ENCODE measurements around the gene TRIM46. TPM values are rescaled to one million over a fixed set of nuclear protein-coding genes. Genes with fewer than 3 reads are reported as not detected.

TRIM46 gene
- total and polyA plus RNA-seq, 2 of the 13 experiments (the other 11 are each of a cell fraction or from before 2014, with no cell fraction given): 0.04 to 0.09 TPM

DNA sequence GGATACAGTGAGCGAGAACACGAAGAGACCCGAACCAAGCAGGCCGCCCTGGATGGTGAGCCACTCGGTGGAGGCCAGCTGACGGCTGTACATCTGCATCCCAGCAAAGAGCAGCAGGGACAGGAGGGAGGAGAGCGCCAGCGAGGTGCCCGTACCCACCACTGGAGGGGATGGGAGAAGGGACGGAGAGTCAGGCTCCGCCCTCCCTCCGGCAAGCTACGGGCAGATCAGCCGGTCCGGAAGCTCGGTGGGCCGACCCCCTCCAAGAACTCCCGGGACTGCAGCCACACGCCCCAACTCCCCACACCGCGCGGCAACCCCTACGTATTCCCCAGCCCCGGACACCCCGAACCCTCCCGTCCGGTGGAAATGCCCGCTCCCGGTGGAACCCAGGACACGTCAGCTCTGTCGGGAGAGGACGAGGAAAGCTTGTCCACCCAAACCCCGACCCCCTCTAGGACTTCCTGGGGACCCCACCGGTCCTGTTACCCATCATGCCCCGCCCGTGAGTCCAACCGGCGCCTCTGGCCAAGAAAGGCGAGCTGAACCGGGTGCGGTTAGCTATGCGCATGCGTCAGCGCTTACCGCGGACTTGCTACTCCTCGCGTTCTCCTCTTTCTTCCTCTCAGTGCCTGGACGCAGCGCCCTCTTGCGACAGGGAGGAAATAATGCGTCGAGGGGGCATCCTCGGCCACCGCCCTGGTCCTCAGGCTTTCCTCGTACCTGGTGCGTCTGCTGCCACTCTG, 744 bp upstream of the TRIM46 start, which contains the start of gene KRTCAP2 (continued):
- no peak for TF ChIP-seq ZNF230 (CRISPR knock-in tag; IDR thresholded peaks at IDR 0.05)
- 0 out of 2 replicates have a peak, but pooled peaks have one; percentile 46 for TF ChIP-seq ZFYVE20 (CRISPR knock-in tag; IDR thresholded peaks at IDR 0.05; ENCODE audit: borderline replicate concordance, low read depth)
- peak; percentile 64; the same call in 1 of the 2 replicates for TF ChIP-seq KMT2A (CRISPR knock-in tag; IDR thresholded peaks at IDR 0.05)
- TF ChIP-seq ZNF746 (CRISPR knock-in tag; IDR thresholded peaks at IDR 0.05): no peak
- TF ChIP-seq RXRA (CRISPR knock-in tag; IDR thresholded peaks at IDR 0.05): peak; percentile 84
- TF ChIP-seq, protein P1, sequence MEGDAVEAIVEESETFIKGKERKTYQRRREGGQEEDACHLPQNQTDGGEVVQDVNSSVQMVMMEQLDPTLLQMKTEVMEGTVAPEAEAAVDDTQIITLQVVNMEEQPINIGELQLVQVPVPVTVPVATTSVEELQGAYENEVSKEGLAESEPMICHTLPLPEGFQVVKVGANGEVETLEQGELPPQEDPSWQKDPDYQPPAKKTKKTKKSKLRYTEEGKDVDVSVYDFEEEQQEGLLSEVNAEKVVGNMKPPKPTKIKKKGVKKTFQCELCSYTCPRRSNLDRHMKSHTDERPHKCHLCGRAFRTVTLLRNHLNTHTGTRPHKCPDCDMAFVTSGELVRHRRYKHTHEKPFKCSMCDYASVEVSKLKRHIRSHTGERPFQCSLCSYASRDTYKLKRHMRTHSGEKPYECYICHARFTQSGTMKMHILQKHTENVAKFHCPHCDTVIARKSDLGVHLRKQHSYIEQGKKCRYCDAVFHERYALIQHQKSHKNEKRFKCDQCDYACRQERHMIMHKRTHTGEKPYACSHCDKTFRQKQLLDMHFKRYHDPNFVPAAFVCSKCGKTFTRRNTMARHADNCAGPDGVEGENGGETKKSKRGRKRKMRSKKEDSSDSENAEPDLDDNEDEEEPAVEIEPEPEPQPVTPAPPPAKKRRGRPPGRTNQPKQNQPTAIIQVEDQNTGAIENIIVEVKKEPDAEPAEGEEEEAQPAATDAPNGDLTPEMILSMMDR (CRISPR knock-in tag; IDR thresholded peaks at IDR 0.05): peak; percentile 98
- TF ChIP-seq ZKSCAN8 (CRISPR knock-in tag; IDR thresholded peaks at IDR 0.05; ENCODE audit: borderline replicate concordance): peak; percentile 65; the same call in 1 of the 2 replicates
- TF ChIP-seq, protein P2, sequence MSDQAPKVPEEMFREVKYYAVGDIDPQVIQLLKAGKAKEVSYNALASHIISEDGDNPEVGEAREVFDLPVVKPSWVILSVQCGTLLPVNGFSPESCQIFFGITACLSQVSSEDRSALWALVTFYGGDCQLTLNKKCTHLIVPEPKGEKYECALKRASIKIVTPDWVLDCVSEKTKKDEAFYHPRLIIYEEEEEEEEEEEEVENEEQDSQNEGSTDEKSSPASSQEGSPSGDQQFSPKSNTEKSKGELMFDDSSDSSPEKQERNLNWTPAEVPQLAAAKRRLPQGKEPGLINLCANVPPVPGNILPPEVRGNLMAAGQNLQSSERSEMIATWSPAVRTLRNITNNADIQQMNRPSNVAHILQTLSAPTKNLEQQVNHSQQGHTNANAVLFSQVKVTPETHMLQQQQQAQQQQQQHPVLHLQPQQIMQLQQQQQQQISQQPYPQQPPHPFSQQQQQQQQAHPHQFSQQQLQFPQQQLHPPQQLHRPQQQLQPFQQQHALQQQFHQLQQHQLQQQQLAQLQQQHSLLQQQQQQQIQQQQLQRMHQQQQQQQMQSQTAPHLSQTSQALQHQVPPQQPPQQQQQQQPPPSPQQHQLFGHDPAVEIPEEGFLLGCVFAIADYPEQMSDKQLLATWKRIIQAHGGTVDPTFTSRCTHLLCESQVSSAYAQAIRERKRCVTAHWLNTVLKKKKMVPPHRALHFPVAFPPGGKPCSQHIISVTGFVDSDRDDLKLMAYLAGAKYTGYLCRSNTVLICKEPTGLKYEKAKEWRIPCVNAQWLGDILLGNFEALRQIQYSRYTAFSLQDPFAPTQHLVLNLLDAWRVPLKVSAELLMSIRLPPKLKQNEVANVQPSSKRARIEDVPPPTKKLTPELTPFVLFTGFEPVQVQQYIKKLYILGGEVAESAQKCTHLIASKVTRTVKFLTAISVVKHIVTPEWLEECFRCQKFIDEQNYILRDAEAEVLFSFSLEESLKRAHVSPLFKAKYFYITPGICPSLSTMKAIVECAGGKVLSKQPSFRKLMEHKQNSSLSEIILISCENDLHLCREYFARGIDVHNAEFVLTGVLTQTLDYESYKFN (CRISPR knock-in tag; conservative IDR thresholded peaks at IDR 0.05): peak; percentile 44; the same call in 1 of the 2 replicates
- TF ChIP-seq, protein P3, sequence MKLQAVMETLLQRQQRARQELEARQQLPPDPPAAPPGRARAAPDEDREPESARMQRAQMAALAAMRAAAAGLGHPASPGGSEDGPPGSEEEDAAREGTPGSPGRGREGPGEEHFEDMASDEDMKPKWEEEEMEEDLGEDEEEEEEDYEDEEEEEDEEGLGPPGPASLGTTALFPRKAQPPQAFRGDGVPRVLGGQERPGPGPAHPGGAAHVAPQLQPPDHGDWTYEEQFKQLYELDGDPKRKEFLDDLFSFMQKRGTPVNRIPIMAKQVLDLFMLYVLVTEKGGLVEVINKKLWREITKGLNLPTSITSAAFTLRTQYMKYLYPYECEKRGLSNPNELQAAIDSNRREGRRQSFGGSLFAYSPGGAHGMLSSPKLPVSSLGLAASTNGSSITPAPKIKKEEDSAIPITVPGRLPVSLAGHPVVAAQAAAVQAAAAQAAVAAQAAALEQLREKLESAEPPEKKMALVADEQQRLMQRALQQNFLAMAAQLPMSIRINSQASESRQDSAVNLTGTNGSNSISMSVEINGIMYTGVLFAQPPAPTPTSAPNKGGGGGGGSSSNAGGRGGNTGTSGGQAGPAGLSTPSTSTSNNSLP (IDR thresholded peaks at IDR 0.05; ENCODE audit: low read depth, low read length): no peak
- TF ChIP-seq ZNF562 (CRISPR knock-in tag; IDR thresholded peaks at IDR 0.05; ENCODE audit: borderline replicate concordance): no peak
- TF ChIP-seq SETDB1 (CRISPR knock-in tag; IDR thresholded peaks at IDR 0.05; ENCODE audit: borderline replicate concordance): no peak
- TF ChIP-seq NR2F6 (IDR thresholded peaks at IDR 0.05): no peak
- TF ChIP-seq NR2F6 (CRISPR knock-in tag; IDR thresholded peaks at IDR 0.05): 0 out of 2 replicates have a peak, but pooled peaks have one; percentile 61
- TF ChIP-seq HMG20B (CRISPR knock-in tag; conservative IDR thresholded peaks at IDR 0.05): peak; percentile 69; the same call in 1 of the 2 replicates
- no peak for TF ChIP-seq ZNF101 (CRISPR knock-in tag; IDR thresholded peaks at IDR 0.05; ENCODE audit: borderline replicate concordance, low read depth)
- TF ChIP-seq, protein P4, sequence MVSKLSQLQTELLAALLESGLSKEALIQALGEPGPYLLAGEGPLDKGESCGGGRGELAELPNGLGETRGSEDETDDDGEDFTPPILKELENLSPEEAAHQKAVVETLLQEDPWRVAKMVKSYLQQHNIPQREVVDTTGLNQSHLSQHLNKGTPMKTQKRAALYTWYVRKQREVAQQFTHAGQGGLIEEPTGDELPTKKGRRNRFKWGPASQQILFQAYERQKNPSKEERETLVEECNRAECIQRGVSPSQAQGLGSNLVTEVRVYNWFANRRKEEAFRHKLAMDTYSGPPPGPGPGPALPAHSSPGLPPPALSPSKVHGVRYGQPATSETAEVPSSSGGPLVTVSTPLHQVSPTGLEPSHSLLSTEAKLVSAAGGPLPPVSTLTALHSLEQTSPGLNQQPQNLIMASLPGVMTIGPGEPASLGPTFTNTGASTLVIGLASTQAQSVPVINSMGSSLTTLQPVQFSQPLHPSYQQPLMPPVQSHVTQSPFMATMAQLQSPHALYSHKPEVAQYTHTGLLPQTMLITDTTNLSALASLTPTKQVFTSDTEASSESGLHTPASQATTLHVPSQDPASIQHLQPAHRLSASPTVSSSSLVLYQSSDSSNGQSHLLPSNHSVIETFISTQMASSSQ (IDR thresholded peaks at IDR 0.05; ENCODE audit: low read depth): no peak
- TF ChIP-seq, protein P4 (CRISPR knock-in tag; IDR thresholded peaks at IDR 0.05; ENCODE audit: borderline replicate concordance): no peak
- TF ChIP-seq HNRNPUL1 (IDR thresholded peaks at IDR 0.05; ENCODE audit: low read depth, low read length): no peak
- no peak for TF ChIP-seq TRIM24 (CRISPR knock-in tag; IDR thresholded peaks at IDR 0.05)
